Mammary epithelial cell (primary cell): ENCODE data around the gene CXorf65.

Source experiments
- EZH2 ChIP-seq: IDR thresholded peaks from 2 replicates; pipeline ENCODE4 v1.6.1; 2012; ENCODE audit warnings: low read length, inconsistent platforms, borderline replicate concordance
- TF ChIP-seq, protein P1 (sequence below), 2 donors: IDR thresholded peaks in 1 of 2; conservative IDR thresholded peaks in 1 of 2; 2 replicates each; pipeline ENCODE4 v1.5.1; 2011 to 2012; ENCODE audit warnings: inconsistent platforms in 2 of 2, low read length in 2 of 2, mild to moderate bottlenecking in 2 of 2, control low read depth in 1 of 2, low read depth in 1 of 2; ENCODE audit not compliant: insufficient read depth in 1 of 2; ENCODE audit errors: extremely low read depth in 1 of 2

DNA sequence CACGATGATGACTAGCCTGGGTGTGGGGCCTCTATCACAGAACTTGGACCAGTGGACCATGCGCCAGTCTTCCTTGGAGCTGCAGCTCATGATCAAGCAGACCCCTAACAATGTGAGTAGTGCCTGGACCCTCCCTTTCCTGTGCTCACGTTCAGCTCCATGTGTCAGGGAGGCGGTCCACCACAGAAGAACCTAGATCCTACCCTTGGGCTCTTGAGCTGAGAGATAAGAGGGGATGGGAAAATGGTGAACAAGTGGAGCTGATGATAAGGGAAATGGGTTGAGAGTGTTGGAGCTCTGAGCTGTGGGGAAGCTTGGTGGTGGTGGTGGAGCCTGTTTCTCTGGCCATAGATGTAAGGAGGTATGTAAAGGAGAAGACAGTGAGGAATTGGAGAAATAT, 25.0 kb upstream of the CXorf65 start:
- TF ChIP-seq, protein P1, sequence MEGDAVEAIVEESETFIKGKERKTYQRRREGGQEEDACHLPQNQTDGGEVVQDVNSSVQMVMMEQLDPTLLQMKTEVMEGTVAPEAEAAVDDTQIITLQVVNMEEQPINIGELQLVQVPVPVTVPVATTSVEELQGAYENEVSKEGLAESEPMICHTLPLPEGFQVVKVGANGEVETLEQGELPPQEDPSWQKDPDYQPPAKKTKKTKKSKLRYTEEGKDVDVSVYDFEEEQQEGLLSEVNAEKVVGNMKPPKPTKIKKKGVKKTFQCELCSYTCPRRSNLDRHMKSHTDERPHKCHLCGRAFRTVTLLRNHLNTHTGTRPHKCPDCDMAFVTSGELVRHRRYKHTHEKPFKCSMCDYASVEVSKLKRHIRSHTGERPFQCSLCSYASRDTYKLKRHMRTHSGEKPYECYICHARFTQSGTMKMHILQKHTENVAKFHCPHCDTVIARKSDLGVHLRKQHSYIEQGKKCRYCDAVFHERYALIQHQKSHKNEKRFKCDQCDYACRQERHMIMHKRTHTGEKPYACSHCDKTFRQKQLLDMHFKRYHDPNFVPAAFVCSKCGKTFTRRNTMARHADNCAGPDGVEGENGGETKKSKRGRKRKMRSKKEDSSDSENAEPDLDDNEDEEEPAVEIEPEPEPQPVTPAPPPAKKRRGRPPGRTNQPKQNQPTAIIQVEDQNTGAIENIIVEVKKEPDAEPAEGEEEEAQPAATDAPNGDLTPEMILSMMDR (conservative IDR thresholded peaks at IDR 0.05 in 1 of 2, IDR thresholded peaks at IDR 0.05 in 1 of 2; ENCODE audit: extremely low read depth in 1 of 2, insufficient read depth in 1 of 2, low read depth in 1 of 2, low read length in 2 of 2) = no peak
- no peak for TF ChIP-seq EZH2
